ENCODE measurements around the gene EIF4E. TPM values are rescaled to one million over a fixed set of nuclear protein-coding genes. Genes with fewer than 3 reads are reported as not detected.

The EIF4E gene
- total RNA-seq, 1 experiment from 2014 or later = 103 TPM

Other genes starting within 250 kb of the EIF4E start
- gene METAP1, start 66.6 kb upstream of the EIF4E start, total RNA-seq (2022) = 59.0 and 60.5 TPM in 2 replicates
- 88.8 and 95.7 TPM in 2 replicates for gene ADH5, start 159.7 kb upstream of the EIF4E start, total RNA-seq (2022)
- not detected in 2 replicates for gene ADH4, start 215.2 kb upstream of the EIF4E start, total RNA-seq (2022)